HG03103 (cell line): Measurements from ENCODE around the gene SYCP2.

ENCODE experiments used
- ATAC-seq: cut with Tn5 transposase; IDR thresholded peaks from one replicate; pipeline ENCODE4 v1.9.1; 2021; ENCODE audit warnings: low read depth; ENCODE audit not compliant: unreplicated experiment

Gene SYCP2

GRCh38 chr20:59848182-59848581 is 85.3 kb downstream of the SYCP2 start:
- ATAC-seq = no peak

- no peak for ATAC-seq
Observed at GRCh38 chr20:59845472-59845871, 88.0 kb downstream of the SYCP2 start.

- ATAC-seq = no peak
Observed at GRCh38 chr20:59839400-59839799, 94.0 kb downstream of the SYCP2 start.

- ATAC-seq = peak; percentile 71
Observed at GRCh38 chr20:59837623-59838394, 95.6 kb downstream of the SYCP2 start.

- ATAC-seq = no peak
Observed at GRCh38 chr20:59836767-59837166, 96.7 kb downstream of the SYCP2 start.

- no peak for ATAC-seq
Observed at GRCh38 chr20:59835448-59836395, 97.7 kb downstream of the SYCP2 start.

- no peak for ATAC-seq
Observed at GRCh38 chr20:59835057-59835447, 98.4 kb downstream of the SYCP2 start.

- no peak for ATAC-seq
Observed at GRCh38 chr20:59832406-59833363, 100.8 kb downstream of the SYCP2 start.

GRCh38 chr20:59831916-59832270 is 101.5 kb downstream of the SYCP2 start:
- no peak for ATAC-seq

- ATAC-seq = peak; percentile 40
Observed at GRCh38 chr20:59831024-59831915, 102.2 kb downstream of the SYCP2 start.

- ATAC-seq = no peak
Observed at GRCh38 chr20:59830665-59831023, 102.8 kb downstream of the SYCP2 start.

- no peak for ATAC-seq
Observed at GRCh38 chr20:59829786-59830664, 103.4 kb downstream of the SYCP2 start.

- ATAC-seq = no peak
Observed at GRCh38 chr20:59829054-59829785, 104.2 kb downstream of the SYCP2 start.

- ATAC-seq = no peak
Observed at GRCh38 chr20:59828125-59829053, 105.0 kb downstream of the SYCP2 start.

GRCh38 chr20:59827138-59828056 is 106.0 kb downstream of the SYCP2 start:
- ATAC-seq = no peak
